ENCODE measurements around the gene LCOR.

DNA sequence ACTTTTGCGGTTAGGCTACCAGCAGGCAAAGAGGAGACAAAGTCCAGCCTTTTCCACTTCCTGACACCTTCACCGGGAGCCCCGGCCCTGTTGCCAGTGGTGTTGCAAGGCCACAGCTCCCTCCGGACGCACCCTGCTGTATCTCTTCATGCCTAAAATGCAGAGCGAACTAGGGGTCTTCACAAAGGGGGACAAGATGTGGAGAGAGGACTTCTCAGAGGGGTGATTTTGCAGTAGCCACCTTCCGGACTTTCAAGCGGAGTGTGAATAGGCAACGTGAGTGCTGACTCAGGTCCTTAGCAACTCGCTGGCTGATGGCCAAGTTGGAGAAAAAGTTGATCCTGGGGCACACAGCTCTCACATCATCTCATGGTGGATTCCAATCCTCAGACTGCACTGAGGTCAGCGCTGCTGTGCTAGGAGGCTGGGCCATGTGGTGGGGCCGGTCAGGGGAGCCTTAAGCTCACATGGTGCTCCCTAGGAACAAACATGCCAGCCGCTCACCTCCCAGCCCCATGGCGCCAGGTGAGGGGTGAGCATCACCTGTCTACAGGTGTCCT lies 166.3 kb downstream of the LCOR start:
- no peak for TF ChIP-seq CTCF (conservative IDR thresholded peaks at IDR 0.05; ENCODE audit: low read depth, low read length)
- no peak for TF ChIP-seq EZH2 (IDR thresholded peaks at IDR 0.05; ENCODE audit: borderline replicate concordance, low read depth, low read length, poor library complexity, severe bottlenecking)

All from A673 (cell line).